NCI-H1436 (cell line): ENCODE results near the gene TMEM198.

Experiments
- DNase-seq: peaks from one replicate; lab custom pipeline; 2025; lab: John Stamatoyannopoulos, UW

The TMEM198 gene, protein sequence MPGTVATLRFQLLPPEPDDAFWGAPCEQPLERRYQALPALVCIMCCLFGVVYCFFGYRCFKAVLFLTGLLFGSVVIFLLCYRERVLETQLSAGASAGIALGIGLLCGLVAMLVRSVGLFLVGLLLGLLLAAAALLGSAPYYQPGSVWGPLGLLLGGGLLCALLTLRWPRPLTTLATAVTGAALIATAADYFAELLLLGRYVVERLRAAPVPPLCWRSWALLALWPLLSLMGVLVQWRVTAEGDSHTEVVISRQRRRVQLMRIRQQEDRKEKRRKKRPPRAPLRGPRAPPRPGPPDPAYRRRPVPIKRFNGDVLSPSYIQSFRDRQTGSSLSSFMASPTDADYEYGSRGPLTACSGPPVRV

DNA sequence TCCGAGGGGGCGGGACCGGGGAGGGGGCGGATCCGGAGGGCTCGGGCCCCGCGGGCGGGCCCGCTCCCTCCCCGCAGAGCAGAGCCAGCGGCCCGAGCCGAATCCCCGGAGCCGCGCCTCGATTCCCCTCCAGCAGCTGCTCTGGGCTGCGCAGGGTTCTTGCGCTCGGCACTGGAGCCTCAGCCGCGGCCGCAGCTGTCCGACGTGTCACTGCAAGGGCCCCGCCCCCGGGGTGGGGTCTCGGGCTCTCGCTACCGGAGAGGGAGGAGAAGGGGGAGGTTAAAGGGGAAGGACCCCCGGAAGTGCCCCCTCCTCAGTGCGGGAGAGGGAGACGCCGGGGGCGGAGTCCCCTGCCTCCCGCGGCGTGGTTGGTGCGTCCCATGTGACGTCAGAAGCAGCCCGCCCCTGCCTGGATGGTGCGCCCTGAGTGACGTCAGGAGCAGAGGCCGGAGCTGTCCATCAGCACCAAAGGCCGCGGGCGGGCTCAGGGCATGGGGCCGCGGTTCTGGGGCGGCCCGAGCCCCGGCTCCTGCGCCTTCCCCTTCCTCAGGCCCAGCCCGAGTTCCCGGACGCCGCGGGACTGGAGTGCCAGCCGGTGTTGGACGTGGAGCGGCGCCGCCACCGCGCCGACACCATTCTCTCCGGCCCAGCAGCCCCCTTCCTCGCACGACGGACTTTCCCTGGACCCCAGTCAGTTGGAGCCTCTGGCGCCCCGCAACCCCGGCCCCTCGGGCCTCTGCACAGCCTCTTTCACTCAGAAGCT is at the start of gene TMEM198, which contains the start of gene CHPF:
Gene TMEM198, plus strand, starts transcription at position 433 of the 763 bp plus-strand sequence. CDS start 700 bp downstream, outside the sequence.
Gene CHPF, minus strand, starts transcription at position 214 of the 763 bp plus-strand sequence. CDS start 271 bp downstream, outside the sequence.
- DNase-seq, result peak; percentile 97

DNA sequence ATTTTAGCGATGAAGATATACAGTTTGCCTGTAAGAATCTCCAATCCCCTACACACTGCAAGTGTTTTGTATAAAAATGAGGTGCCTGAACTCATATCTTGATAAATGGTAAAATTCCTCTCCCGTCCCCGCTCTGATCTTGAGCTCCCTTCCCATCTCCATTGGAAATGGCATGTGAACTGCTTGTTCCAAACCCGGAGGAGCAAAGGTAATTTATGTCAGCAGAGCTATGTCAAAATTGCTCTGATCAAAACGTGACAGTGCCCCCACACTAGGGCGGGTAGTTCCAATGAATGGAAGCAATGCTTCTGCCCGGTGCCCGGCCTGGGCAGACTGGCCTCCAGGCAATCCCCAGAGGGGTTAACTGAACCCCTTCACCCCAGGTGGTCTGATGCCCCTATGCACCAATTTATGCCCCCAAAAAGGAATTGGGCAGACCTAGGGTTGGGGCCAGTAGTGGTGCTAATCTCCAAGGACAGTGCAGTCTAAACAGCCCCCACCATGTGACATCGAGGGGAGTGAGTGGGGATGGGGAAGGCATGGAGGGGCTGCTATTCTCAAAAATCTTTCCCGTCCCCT is 48.8 kb upstream of the TMEM198 start:
- no peak for DNase-seq

DNA sequence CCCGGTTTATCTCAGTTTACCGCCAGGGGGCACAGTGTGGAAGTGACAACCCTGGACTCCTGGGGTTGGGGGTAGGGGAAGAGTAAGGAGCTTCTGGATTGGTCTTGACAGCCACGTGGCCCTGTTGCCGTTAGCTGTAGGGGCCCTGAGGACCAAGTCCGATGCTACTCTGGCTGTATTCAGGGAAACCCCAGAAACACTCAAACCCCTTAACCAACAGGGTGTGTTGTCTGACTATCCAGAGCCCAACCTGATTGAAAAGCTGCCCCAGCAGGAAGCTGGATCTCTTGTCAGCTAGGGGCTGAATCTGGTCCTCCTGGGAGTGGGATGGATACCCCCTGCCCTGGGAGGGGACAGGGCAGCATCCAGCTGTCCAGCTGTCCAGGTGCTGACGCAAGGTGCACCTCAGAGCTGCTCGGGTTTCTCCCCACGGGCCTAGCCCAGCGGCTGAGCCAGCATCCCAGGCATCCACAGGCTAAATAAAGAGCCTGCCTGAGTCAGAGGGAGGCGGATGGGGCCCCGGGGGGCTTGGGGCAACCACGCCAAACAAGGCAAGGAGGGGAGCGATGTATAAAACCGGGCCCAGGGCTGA is 48.2 kb upstream of the TMEM198 start:
- peak; percentile 75 for DNase-seq

DNA sequence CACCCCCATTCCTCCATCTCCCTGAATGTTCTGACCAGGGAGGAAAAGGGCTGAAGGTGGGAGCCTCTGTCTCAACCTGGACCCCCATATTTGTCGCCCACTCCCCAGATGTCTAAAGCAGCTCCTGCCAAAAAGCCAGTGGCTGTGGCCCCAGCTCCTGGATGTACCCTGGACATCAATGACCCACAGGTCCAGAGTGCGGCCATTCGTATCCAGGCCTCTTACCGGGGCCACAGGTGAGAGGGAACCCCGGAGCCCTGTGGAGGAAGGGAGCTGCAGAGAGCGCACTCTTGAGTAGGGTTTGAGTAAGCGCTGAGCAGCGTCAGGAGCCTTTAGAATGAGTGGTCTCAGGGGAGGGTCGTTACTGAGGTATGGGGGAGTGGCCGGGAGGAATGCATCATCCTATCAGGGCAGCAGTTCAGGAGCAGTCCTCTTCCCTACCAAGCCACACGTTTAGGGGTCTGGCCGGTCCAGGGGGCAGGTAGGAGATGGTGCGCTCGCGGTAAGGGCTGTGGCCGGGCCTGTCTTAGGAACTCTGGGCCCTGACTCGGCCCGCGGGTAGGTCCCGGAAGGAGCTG is 47.5 kb upstream of the TMEM198 start:
- peak; percentile 40 for DNase-seq

DNA sequence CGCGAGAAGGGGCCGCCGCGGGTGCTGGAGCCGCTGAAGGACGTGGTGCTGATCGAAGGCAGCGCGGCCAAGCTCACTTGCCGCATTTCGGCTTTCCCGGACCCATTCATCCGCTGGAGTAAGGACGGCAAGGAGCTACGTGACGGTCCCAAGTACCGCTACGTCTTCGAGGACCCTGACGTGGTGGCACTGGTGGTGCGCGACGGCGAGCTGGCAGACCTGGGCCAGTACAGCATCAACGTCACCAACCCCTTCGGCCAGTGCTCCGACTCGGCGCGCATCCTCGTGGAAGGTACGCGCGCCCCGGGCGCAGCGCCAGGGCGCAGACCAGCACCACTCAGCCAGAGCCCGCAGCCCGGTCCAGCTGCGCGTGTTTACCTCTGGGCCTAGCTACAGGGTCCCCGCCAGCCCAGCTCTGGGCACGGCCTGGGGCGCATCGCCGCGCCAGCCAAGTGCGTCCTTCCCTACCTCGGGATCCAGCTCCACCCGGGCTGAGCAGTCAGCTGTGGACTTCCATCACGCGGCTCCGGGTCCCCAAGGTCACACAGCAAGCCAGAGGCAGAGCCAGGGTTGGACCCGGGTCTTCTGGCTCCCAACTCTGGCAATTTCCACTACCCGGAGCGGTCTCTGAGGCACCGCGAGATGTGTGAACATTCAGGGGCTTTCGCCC is 46.9 kb upstream of the TMEM198 start:
- DNase-seq, result no peak

DNA sequence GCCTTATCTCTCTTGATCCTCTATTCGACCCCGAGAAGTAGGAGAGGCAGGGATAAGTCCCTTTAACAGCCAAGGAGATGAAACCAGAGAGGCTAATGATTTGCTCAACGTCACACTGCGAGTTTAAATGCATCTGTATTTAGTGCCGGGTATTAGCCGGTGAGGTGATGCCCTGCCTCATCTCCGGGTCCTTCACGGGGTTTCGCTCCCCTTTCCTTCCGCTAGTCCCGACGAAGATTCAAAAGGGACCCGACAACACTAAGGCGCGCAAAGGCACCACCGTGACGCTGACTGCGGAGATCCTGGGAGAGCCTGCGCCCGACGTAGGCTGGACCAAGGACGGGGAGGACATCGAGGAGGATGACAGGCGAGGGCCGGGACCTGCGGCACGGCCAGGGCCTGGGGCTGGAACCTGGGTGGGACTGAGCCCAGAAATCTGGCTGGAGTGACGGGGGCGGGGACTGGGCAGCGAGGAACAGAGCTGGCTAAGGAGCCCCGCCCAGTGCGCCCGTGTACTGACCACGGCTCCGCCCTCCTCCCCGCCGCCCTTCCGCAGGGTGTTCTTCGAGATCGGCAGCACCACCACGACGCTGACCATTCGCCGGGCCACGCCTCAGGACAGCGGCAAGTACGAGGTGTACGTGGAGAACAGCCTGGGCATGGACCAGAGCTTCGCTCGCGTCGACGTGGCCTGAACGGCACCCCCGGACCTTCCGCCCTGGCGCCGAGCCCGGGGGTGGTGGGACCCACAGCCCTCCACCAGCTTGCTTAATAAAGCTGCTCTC is 46.1 kb upstream of the TMEM198 start:
- no peak for DNase-seq

DNA sequence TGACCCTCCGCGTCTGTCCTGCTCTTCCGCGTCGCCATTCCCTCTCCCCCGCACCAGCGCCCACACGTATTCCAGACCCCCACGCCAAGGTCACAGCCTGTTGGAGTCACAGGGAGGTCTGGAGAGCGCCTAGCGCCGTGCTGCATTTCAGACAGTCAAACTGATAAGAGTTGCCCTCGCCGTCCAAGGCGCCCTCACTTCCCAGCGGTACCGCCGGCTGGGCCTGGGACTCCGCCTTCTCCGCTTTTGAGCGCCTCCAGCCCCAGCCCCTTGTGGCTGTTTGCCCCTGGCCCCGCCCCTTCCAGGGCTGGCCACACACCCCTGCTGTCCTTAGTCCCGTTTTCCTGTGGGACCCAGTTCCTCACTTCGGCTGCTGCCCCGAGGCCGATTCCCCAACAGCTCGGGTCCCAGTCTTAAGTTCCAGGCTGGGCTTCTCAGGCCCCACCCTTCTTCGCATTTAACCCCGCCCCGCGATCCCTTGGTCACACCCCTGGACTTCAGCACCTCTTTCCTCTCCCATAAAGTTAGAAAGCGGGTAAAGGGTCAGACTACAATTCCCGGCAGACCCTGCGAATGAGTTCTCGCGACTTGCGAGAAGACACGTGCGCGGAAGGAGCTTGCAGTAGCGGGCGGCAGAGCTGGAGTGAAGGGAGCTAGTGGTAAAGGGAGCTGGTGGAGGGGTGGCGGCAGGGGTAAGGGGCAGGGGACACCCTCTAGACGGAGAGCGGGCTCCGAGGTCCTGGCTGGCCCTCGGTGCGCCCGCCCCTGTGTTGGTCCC is 45.4 kb upstream of the TMEM198 start, which contains the start of gene GMPPA:
Gene GMPPA, plus strand, starts transcription at position 612 of the 778 bp plus-strand sequence. CDS start 1,085 bp downstream, outside the sequence.
- peak; percentile 94 for DNase-seq

DNA sequence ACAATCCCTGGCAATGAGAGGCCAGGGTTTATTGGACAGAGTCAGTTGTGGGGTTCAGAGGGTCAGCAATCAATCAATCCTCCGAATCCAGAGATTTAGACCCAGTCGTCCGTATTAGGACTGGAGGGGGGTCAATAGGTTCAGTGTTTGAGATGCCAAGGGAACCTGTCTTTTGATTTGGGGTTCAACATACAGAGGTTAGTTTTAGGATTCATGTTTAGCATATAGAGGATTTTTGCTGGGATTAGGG is 44.8 kb upstream of the TMEM198 start:
- DNase-seq, result no peak

DNA sequence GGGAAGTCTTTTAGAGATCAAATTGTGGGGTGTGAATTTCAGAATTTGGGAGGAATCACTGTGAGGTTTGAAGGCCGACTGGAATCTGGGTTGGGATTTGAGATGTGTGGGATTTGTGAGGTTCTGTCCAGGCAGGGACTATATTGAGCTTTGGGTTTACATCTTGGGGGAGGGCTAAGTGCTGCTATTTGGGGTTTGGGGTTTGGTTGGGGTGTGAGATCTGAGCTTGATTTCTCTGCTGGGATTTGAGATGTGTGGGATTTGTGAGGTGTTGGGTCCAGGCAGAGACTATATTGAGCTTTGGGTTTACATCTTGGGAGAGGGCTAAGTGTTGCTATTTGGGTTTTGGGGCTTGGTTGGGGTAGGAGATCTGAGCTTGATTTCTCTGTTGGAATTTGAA is 44.3 kb upstream of the TMEM198 start:
- DNase-seq, result no peak

DNA sequence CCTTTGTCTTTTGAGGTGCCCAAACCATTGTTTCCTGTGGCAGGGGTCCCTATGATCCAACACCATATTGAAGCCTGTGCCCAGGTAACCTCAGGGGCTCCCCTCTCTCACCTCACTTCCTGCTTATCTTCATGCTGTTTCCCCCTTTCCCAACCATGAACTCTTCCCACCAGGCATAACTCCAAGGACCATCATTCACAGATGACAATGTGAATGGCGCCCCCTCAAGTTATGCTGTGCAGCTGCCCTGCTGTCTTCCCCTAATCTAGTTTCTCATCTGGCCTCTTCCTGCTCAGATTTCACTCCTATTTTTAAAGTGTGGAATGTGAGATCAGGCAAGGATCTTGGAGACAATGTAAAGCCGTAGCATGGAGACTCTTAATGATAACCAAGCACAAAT is 43.7 kb upstream of the TMEM198 start:
- no peak for DNase-seq

DNA sequence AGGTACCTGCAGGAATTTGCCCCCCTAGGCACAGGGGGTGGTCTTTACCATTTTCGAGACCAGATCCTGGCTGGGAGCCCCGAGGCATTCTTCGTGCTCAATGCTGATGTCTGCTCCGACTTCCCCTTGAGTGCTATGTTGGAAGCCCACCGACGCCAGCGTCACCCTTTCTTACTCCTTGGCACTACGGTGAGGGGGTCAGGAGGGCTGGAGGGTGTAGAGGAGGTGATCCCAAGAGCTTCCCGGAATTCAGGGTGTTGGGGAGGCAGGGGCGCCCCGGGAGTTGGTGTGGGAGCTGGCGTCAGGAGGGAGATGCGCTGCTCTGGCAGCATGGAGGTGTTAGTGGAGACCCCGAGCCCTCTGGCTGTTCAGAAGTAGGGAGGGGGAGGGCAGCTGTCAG is 42.0 kb upstream of the TMEM198 start:
- DNase-seq, result no peak

DNA sequence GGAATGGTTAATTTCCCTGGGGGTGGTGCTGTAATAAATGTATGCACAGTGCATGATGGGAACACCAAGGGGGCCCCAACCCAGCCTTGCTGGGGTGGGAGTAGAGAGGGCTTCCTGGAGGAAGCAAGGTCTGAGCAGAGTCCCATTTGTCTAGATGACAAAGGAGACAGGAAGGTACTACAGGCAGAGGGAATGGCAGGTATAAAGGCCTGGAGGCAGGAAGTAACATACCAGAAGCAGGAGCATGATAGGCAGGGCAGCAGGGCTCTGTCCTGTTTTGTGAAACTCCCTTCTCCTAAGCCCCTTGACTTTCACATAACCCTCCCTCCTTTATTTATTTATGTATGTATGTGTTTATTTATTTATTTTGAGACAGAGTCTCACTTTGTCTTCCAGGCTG is 41.2 kb upstream of the TMEM198 start:
- no peak for DNase-seq

DNA sequence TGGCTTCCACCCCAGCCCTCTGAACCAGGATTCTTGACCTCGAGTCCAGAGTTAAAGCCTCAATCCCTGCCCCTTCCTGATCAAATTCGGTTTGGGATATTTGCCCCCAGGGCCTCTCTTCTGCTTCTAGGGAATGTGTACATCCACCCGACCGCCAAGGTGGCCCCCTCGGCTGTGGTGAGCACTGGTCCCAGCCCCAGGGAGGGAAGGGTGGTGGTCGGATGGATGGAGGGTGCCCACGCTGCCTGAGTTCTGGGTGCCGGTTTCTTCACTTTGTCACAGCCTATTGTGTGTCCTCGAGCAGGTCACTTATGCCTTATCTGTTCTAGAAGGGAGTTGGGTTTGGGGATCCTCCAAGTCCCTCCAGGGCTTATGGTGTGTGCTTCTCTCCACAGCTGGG is 38.2 kb upstream of the TMEM198 start:
- no peak for DNase-seq

DNA sequence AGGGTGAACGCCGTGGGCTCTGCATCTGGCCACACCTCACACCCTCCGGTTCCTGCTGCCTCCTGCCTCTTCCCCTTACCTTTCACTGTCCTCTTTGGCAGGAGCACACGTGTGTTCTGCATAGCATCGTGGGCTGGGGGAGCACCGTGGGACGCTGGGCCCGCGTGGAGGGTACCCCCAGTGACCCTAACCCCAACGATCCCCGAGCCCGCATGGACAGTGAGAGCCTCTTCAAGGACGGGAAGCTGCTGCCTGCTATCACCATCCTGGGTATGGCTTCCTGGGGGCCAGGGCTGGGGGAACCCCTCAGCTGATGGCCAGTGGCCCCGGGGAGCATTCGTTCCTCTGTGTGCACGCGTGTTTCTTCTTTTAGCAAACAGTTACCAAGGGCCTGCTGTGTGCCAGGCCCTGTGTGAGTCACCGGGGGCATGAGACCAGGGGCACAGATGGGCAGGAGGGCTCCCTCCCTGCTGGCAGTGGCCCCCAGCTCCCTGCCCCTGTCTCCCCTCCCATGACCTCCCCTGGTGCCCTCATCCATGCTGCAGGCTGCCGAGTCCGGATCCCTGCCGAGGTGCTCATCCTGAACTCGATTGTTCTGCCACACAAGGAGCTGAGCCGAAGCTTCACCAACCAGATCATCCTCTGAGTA is 37.6 kb upstream of the TMEM198 start:
- DNase-seq, result no peak

DNA sequence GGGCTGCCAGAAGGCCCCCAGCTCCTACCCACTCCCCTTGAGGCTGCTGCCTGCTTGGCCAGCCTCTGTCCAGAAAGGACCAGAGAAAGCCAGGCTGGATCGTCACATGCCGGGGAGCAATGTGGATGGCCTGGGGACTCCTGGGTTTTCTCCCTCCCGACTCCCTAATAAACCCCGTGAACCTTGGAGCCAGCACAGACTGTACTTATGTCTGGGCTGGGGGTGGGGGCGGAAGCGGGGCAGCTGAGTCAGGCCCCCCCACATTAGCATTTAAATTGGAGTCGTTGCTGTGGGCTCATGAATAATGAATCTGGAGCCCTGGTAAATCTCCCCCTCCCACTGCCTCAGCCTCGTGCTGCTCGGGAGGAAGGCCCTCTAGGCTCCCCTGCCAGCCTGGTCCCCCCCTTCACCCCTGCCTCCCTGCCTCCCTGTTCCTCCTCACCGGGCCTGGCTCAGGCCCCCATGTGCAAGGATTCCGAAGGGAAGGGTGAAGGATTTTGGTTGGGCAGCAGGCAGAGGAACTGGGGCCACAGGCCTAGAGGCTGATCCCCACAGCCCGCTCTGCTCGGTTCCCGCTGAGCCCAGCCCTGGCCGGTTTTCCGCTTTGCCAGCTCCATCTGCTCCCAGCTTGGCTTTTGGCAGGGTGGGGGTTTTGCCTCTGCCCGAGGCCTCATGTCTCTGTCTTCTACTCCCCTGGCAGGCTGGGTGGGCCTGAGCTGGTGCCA is 36.9 kb upstream of the TMEM198 start:
- no peak for DNase-seq

DNA sequence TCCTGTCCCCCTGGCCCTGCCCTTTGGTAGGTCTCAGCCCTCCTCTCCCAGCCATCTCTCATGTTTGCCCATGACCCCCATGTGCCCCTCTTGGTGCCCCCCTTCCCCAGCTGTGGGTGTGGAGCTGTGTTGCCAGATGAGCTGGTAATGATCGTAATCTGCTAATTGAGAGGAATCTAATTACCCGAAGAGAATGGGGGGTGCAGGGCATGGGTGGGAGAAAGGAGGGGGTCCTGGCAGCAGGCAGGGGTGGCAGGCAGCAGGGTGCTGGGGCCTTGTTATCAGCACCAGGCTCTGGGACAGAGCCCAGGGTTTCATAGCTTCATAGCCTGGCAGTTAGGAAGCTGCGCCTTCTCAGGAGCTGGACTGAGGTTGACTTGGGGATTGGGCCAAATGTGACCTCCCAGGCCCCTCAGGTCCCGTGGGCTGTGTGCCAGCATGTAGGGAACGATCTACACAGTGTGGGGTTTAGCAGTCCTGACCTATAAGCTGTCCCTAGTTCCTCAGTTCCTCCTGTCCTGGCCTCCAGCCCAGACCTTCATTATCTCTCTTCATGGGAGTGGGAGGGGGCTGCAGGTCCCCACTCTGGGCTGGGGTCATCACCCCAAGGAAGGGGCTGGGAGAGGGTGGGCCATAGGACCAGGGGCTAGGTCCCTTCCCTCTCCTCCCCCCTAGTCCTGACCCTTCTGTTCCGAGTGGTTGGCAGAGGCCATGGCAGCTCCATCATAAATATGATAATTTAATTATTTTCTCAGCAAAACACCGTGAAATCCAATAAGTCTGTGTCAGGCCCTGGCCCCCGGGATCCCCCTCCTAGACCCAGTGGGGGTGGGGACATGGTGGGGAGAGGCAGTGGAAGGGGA is 36.0 kb upstream of the TMEM198 start:
- no peak for DNase-seq

DNA sequence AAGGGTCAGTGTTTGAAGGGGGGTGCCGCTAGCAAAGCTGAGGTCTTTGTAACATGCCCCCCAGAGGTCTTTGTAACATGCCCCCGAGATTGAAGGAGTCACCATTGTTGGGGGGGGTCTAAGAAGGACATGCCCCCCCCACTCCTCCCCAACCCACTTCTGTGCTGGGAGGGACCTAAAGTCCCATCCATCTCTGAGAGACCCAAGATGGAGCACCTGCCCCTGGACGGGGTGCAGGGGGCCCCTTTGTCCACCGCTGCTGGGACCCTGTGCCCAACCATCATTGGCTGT is 35.4 kb upstream of the TMEM198 start:
- no peak for DNase-seq
